Medulla oblongata (tissue), 1 donor: ENCODE measurements around the gene RHCE.
A peak's percentile ranks its signal among the peaks of the same experiment; 100 is the strongest.
"Not testable (repeated sequence)": the region's sequence is repeated elsewhere in the genome, so short reads cannot be mapped to it uniquely, and the experiment has no call there.

Experiments used
- DNase-seq: peaks from one replicate; pipeline ENCODE4 v3.0.0-alpha.2; 2015; ENCODE audit errors: extremely low spot score

The RHCE gene

GRCh38 chr1:25420715-25421114 lies at the start of gene RHCE:
RHCE (minus strand) TSS chr1:25420825; CDS start chr1:25420786, 39 bp downstream.
- DNase-seq = not testable (repeated sequence)

- no peak for DNase-seq
Measured at GRCh38 chr1:25469177-25469576, 48.6 kb upstream of the RHCE start.

GRCh38 chr1:25468033-25468432 lies 47.4 kb upstream of the RHCE start:
- no peak for DNase-seq

- DNase-seq = no peak
Measured at GRCh38 chr1:25467616-25468015, 47.0 kb upstream of the RHCE start.

GRCh38 chr1:25467193-25467592 lies 46.6 kb upstream of the RHCE start:
- DNase-seq = no peak

GRCh38 chr1:25462732-25463131 lies 42.1 kb upstream of the RHCE start:
- no peak for DNase-seq

- DNase-seq = no peak
Measured at GRCh38 chr1:25461849-25462248, 41.2 kb upstream of the RHCE start.

GRCh38 chr1:25460816-25461215 lies 40.2 kb upstream of the RHCE start:
- not testable (repeated sequence) for DNase-seq

- DNase-seq = no peak
Measured at GRCh38 chr1:25460020-25460419, 39.4 kb upstream of the RHCE start.

- no peak for DNase-seq
Measured at GRCh38 chr1:25458541-25459298, 38.1 kb upstream of the RHCE start.

- no peak for DNase-seq
Measured at GRCh38 chr1:25456502-25456901, 35.9 kb upstream of the RHCE start.

- no peak for DNase-seq
Measured at GRCh38 chr1:25451908-25452307, 31.3 kb upstream of the RHCE start.

GRCh38 chr1:25450891-25451290 lies 30.3 kb upstream of the RHCE start:
- no peak for DNase-seq

GRCh38 chr1:25447547-25447946 lies 26.9 kb upstream of the RHCE start:
- no peak for DNase-seq

- no peak for DNase-seq
Measured at GRCh38 chr1:25445993-25446538, 25.4 kb upstream of the RHCE start.

GRCh38 chr1:25444604-25445003 lies 24.0 kb upstream of the RHCE start:
- not testable (repeated sequence) for DNase-seq

- DNase-seq = no peak
Measured at GRCh38 chr1:25443030-25443699, 22.5 kb upstream of the RHCE start.

- DNase-seq = no peak
Measured at GRCh38 chr1:25442178-25442577, 21.6 kb upstream of the RHCE start.

GRCh38 chr1:25439287-25439686 lies 18.7 kb upstream of the RHCE start:
- no peak for DNase-seq

- DNase-seq = no peak
Measured at GRCh38 chr1:25437672-25438071, 17.0 kb upstream of the RHCE start.

- peak; percentile 17 for DNase-seq
Measured at GRCh38 chr1:25435397-25436108, 14.9 kb upstream of the RHCE start.
